Ovary (tissue), 3 donors: ENCODE measurements around the gene STARD8.

ENCODE experiments used
- EP300 ChIP-seq: sonication (generic); formaldehyde crosslinking; IDR thresholded peaks from one replicate; pipeline ENCODE4 v1.6.1; 2017; ENCODE audit warnings: antibody characterized with exemption
- POLR2A ChIP-seq: fragments of 450-650 bp; IDR thresholded peaks from one replicate; pipeline ENCODE4 v1.6.1; 2017; ENCODE audit warnings: antibody characterized with exemption, mild to moderate bottlenecking, moderate library complexity
- TF ChIP-seq, protein P1 (sequence below), 3 donors: fragments of 450-650 bp in 2 of 3; fragments of 200-600 bp in 1 of 3; IDR thresholded peaks; one replicate each; pipeline versions ENCODE4 v1.5.1 to v1.8.0; 2016 to 2022; ENCODE audit warnings: antibody characterized with exemption in 3 of 3, mild to moderate bottlenecking in 1 of 3
- donor health status: DM: no; HTN: no; CAD: no.

DNA sequence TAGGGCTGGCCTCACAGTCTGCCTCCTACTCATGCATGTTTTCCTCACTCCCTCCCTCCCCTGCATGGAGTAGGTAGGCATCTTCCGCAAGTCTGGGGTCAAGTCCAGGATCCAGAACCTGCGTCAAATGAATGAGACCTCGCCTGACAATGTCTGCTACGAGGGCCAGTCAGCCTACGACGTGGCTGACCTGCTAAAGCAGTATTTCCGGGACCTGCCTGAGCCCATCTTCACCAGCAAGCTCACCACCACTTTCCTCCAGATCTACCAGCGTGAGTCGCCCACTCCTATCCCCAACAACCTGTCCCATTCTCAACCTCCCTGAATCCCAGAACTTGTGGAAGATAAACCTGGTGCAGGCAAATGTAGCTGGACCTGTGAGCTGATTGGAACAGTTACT is 73.4 kb downstream of the STARD8 start:
- TF ChIP-seq, protein P1, sequence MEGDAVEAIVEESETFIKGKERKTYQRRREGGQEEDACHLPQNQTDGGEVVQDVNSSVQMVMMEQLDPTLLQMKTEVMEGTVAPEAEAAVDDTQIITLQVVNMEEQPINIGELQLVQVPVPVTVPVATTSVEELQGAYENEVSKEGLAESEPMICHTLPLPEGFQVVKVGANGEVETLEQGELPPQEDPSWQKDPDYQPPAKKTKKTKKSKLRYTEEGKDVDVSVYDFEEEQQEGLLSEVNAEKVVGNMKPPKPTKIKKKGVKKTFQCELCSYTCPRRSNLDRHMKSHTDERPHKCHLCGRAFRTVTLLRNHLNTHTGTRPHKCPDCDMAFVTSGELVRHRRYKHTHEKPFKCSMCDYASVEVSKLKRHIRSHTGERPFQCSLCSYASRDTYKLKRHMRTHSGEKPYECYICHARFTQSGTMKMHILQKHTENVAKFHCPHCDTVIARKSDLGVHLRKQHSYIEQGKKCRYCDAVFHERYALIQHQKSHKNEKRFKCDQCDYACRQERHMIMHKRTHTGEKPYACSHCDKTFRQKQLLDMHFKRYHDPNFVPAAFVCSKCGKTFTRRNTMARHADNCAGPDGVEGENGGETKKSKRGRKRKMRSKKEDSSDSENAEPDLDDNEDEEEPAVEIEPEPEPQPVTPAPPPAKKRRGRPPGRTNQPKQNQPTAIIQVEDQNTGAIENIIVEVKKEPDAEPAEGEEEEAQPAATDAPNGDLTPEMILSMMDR (IDR thresholded peaks at IDR 0.05) = no peak
- TF ChIP-seq POLR2A = no peak
- TF ChIP-seq EP300 = no peak
